Measurements from ENCODE around the gene TMEM245.
"Not testable (repeated sequence)": the region's sequence is repeated elsewhere in the genome, so short reads cannot be mapped to it uniquely, and the experiment has no call there.

Gene TMEM245

DNA sequence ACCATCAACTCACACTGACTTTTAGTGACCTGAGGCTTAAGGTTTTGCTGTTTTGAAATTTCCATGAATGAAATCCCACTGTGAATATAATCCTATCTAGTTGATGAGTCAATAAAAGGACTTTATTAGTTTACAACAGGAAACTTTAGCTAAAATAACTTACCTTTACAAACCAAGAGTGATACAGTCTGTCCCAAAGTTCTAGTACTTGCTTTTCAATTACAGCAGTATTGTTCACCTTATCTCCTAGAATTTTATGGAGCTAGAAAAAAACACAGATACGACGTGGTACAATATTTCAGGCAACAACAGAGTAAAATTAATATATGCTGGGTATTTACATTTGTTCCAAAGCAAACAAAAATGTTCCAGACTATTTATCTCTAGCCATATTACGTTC is 59.6 kb downstream of the TMEM245 start:
- no peak for DNase-seq

DNA sequence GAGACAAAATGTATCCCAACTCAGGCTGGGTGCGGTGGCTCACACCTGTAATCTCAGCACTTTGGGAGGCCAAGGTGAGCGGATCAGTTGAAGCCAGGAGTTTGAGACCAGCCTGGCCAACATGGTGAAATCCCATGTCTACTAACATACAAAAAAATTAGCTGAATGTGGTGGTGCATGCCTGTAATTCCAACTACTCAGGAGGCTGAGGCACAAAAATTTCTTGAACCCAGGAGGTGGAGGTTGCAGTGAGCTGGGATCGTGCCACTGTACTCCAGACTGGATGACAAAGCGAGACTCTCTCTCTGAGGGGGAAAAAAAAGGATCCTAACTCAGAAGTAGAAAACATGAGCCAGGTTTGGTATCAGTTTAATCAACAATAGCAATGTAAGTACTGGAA is 66.6 kb downstream of the TMEM245 start:
- not testable (repeated sequence) for DNase-seq

DNA sequence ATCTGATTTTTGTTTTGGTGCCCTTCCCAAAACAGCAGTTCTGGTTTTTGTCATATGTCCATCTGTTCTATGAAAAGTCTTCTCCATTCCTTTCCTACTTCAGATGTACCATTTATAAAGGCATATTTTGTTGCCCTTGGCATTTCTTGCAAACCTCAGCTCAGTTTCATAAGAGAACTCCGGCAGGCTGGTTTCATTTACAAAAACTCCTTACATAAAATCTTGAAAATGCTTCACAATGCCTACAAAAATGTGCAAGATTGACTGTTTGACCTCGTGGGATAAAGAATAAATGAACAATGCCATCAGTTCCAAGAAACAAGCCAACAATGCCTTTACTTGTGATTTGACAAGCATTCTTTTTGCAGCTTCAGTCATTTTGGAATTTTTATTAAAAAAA is 67.3 kb downstream of the TMEM245 start:
- no peak for DNase-seq

DNA sequence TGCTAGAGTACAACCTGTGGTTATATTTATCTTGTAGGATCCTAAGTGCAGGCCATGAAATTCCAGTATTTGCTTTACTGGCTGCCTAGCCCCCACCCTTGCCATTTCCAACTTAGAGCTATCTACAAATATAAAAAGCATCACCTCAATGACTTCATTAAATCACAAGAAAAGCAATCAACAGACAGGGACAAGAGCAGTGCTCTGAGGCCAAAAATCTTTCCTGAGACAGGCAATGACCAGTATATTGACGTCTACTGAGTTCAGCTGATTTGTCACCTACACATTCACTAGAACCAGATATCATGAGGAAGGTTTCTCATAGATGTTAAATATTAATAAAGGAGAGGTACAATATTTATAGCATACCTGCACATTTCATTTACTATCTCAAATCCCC is 68.0 kb downstream of the TMEM245 start:
- DNase-seq: no peak

DNA sequence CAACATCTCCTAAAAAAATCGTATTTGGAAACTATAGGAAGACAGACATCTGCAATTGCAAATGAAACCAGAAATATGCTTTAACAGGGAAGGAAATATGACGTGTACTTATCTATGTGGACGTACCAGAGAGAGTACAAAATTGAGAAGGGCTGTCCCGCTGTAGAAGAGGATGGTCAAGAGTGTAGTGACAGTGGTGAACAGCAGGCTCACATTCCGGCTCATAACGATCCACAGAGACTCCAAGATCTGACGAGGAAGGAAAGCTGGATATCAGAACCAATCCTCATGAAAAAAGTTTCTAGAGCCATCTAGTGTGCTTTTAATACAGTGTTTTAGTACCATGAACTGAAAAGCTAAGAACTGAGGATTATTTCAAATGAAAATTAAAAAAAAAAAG is 69.3 kb downstream of the TMEM245 start:
- DNase-seq: no peak

DNA sequence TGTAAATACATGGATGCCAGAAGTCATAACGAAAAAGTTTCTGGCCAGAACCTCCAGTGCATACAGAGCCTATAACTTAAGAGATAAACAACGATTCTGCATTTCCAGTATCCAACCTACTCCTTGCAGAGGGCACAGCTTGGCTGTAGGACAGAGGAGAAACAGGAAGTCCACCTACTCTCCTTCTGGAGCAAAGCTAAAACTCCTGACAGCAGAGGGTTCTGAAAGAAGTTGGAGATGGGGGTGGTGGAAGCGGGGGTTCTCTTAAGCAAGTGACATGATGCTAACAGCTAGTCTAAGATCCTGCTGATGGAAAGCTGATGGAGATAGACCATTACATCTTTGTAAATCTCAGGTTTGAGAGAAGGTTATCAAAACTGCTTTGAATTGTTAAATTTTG is 70.9 kb downstream of the TMEM245 start:
- DNase-seq: no peak

DNA sequence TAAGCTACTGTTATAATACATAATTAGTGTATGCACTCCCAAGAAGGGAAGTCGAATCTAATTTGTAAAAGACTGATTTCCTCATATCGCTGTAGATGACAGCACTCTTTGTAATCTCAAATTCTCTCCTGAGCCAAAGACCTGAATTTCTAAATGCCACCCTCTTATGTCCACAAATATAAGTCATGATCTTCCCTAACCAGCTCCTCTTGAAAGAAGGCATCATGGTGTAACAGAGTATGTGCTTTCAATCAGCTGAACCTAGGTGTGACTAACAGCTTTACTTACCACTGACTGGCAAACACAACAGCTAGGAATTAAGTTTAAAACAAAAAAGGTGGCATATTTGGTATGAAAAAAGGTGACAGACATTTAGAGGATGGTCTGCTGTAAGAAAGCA is 72.5 kb downstream of the TMEM245 start:
- no peak for DNase-seq

DNA sequence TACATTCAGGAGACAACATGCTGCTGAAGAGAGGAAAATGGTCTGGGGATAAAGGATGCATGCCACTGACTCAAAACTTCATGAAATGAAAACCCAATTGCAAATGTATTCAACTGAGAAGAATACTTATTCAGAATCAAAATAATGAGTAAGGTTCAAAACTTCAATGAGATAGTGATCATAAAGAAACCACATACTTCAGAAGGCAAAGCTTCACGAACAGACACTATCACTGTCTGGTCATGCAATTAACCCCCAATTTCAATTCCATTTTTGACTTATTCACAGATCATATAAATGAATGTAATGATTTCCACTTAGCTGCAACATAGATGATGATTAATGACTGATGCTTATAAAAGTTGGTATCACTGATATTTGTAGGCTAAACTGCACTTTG is 73.4 kb downstream of the TMEM245 start:
- DNase-seq: no peak

DNA sequence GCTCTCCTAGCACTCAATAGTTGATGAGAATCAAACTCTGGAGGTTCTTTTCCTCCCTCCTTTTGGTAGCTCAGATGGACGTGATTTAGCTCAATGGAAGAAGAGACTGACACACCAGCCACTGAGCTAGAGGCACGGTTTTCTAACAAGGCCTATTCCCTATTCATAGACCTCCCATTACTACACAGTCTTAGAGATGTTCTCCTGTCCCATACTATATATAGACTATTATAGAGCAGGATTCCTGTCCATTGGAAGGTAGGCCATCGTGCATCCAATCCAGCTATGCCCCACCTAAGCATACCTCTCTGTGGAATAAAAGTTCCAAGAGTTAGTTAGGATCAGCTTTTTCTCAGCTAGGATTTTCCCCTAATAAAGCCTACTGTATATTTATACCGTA is 76.2 kb downstream of the TMEM245 start:
- no peak for DNase-seq

DNA sequence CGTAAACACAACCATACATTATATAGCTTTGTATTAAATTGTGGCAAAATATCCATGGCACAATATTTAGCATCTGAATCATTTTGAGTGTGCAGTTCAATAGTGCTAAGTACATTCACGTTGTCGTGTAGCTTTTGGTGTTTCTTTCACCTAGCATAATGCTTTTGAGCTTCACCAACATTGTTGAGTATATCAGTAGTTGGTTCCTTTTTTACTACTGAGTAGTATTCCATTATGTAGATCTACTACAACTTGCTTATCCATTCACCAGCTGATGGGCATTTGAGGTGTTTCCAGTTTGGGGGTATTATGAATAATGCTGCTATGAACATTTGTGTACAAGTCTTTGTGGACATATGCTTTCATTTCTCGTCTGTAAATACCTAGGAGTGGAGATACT is 79.2 kb downstream of the TMEM245 start:
- no peak for DNase-seq

DNA sequence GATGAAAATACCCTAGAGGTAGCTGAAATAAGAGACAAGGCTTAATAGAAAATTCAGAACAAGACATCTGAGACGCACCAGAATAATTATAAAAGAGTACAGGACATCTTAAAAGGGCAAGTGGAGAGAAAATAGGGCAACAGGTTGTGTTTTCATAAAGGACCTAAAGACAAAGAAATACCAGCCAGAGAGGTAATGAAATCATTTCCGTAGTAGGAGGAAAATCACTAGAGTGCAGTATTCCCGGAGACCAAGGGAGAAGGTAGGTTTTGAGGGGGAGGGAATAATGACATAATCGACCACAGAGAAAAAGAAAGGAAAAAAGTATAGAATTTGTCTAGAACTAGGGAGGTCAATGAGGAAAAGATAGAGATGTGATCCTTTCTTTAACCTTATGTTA is 80.2 kb downstream of the TMEM245 start:
- DNase-seq: no peak

DNA sequence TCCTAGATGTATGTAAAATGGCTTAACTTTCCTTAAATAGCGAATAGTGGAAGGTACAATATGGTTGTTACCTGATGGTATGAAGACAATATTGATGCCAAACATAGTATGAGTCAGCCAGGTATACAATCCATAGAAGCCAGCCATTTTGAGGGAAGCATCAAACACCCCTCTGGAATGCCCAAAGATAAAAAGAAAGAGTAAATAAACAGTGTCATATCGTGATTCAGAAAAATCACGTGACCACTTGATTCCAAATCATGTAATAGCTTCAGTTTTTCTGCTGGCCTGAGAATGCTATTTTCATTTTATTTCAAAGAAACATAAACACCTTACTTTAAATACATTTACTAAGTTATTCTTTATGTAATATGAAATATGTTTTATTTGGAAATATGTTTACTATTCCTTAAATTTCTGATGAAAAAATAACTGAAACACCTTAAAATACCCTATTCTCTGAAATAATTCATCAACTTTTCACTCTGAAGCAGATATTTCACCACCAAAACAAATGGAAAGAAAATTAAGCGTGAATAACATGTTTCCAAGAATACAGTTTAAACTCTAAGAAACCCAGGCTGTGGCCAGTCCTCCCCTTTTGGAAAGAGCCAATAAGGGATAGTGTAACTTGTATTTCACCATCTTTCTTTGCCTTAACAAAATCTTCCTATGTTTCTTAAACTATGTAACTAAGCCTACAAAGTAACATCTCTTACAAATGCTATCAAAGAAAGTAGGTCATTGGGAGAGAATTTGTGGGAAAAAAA is 81.6 kb downstream of the TMEM245 start:
- DNase-seq: peak; percentile 43

DNA sequence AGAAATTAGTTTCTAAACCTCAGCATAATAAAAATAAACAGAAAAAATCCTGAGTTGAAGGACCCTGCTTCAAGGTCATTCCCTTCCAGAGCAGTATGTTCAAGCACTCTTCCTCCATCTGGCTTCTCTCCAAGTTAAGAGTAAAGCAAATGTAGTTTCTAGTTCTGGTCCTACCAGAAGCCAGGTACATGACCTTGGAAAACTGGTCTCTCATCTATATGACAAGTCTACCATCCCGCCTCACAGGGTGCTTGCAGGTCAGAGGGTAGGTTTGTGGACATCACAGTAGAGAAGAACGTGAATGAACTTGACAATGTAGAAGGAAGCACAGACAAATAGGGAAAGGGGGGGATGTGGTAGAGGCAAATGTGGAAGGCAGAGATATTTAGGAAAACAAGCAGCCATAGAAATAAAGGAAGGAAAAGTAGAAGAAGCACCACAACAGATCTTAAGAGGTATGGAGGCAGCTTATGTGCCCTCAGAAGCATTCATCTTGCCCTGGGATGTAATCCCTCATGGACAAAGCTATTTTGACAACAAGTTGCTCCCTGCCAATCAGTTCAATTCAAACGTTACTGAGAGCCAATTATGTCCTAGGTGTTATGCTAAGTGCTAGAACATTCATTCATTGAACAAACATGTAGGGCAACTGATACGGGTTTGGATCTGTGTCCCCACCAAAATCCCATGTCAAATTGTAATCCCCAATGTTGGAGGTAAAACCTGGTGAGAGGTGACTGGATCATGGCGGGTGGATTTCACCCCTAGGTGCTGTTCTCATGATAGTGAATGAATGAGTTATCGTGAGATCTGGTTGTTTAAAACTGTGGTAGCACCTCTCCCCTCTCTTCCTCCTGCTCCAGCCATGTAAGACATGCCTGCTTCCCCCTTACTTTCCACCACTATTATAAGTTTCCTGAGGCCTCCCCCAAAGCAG is 82.7 kb downstream of the TMEM245 start:
- DNase-seq: no peak

DNA sequence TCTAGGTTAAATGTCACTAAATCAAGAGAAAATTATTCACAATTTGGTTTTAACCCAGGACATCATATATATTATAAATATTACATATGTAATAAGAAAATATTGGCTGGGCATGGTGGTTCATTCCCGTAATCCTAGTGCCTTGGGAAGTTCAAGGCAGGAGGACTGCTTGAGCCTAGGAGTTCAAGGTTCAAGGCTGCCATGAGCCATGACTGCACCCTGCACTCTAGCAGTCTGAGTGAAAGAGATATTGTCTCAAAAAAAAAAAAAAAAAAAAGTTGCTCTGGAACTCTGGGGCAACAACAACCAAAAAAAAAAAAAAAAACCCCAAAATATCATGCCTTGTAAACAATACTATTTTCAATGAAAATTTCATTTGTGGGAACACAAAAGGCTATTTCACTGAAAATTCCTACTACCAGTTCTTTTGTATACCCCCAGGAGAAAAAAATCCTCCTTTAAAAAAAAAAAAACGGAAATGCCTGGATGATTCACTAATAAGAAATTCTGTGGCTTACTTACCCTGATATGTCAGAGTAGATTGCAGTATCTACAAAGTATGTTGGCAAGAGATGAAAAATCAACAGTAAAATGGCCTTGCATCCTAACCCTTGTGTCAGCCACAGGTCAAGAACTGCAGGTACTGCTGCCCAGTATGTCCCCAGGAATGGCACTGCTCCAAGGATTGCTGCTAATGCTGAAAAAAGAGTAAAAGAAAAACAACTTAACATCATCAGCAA is 83.9 kb downstream of the TMEM245 start:
- DNase-seq: peak; percentile 44

DNA sequence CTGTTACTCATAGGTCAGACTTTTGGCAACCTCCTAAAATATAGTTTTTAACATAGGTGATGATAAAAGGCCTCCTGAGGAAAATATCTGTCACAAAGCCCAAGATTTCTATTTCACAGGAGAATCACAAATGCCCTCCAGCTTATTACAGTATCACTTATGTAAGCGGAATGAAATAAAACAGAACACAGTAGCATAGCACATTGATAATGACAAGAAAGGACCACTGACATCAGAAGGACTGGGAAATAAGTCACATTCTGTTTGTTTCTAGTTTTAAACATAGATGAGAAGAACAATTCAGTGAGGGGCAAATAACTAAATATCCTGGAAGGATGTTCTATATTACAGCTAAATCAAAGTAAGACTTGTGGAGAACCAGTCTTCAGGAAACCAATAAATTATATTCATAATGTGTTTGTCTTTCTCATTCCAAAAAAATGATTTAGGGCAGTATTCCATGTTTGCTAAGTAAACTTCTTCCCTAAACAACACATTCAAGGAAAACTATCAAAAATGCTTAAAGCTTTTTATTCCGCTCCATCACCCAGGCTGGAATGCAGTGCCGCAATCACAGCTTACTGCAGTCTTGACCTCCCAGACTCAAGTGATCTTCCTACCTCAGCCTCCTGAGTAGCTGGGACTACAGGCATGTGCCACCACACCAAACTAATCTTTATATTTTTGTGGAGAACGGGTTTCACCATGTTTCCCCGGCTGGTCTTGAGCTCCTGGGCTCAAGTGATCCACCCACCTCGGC is 85.6 kb downstream of the TMEM245 start:
- no peak for DNase-seq

DNA sequence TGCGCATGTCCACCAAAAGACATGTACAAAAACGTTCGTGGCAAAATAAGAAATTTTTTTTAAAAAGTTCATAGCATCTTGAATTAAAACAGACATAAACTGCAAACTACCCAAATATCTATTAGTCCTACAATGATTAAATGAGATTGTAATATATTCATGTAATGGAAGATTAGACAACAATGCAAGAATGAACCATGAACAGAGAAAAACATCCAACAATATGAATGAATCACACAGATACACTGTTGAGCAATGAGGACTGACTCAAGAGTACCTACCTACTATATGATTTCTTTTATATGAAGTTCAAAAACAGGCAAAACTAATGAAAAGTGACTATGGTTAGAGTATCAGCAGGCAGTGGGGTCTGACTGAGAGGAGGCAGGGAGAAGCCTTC is 88.5 kb downstream of the TMEM245 start:
- no peak for DNase-seq

DNA sequence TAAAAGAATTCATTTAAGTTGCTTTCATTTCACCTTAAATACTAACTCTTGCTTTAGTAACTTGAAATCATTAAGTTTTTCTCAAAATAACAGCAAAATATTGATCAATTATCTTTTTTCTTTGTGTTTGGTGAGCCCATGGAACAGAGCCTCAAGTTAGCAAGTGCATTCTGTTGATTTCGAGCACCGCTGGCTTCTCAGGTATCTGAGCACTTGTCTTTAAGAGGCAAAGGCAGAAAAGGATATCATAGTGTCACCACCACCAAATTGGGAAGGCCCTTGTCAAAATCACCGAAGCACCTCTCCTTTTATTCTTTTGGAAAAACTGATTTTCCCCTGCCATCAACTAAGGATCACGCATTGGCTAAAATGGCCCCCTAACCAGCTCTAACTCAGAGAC is 89.3 kb downstream of the TMEM245 start:
- DNase-seq: no peak

DNA sequence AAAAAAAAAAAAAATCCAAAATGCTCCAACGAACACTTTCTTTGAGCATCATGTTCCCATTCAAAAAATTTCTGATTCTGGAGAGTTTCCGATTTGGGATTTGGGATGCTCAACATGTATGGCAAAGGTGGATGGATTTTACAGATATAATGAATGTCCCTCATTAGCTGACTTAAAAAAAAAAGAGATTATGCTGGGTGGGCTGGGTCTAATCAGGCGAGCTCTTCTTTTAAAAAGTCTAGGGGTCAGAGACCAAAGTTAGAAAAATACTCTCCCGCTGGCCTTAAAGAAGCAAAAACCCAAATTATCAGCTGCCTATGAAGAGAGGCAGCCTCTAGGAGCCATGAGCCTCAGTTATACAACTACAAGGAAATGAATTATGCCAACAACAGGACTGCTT is 91.3 kb downstream of the TMEM245 start:
- DNase-seq: no peak

DNA sequence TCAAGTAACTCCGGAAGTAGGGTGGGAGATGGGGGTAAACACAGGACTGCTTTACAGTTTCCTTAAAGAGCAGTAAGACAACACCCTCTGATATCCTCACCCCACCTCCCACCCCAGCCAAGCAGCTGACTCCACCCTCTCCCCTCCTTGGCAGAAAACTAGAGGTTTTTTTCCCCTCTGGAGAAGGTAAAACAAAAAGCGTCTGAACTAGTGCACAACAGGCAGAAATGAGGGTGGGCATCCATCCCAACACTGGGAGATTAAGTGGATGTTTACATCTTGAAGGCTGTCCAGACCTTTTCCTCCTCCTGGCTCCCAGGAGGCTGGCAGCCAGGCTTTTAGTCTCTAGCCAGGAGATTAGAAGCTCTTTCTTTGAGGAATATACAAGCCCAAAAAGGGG is 92.6 kb downstream of the TMEM245 start:
- no peak for DNase-seq

DNA sequence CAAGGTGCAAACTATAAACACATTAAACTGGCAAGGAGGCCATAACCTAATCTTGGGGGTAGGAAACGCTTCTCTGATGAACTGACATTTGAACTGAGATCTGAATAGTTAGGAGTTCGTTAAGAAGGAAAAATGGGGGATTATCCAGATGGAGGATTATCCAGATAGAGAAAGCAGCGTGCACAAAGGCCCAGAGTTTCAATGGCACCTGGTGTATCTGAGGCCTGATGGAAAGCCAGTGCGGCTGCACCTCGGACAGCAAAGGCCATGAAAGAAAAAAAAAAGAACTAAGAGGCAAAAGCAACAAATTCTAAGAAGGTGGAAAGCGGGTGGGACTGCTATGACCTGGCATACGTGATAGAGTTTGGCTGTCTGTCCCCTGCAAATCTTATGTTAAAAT is 93.4 kb downstream of the TMEM245 start:
- DNase-seq: no peak

DNA sequence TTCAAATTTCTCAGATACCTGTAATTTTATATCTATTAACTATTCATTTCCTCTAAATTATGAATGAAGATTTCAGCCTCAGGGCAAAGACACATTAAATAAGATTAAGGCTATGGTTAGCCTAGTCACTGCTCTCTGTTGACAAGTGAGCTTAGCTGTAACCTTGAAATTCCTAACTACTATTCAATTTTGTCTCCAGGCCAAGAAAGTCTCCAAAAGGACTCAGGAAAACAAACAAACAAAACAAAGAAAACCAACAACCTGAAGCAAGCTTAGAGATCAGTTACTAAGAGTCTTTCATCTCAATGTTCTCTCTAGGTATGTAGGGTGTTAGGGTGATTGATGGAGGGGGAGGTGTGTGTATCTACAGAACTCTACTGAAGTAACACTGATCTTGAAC is 96.9 kb downstream of the TMEM245 start:
- no peak for DNase-seq

DNA sequence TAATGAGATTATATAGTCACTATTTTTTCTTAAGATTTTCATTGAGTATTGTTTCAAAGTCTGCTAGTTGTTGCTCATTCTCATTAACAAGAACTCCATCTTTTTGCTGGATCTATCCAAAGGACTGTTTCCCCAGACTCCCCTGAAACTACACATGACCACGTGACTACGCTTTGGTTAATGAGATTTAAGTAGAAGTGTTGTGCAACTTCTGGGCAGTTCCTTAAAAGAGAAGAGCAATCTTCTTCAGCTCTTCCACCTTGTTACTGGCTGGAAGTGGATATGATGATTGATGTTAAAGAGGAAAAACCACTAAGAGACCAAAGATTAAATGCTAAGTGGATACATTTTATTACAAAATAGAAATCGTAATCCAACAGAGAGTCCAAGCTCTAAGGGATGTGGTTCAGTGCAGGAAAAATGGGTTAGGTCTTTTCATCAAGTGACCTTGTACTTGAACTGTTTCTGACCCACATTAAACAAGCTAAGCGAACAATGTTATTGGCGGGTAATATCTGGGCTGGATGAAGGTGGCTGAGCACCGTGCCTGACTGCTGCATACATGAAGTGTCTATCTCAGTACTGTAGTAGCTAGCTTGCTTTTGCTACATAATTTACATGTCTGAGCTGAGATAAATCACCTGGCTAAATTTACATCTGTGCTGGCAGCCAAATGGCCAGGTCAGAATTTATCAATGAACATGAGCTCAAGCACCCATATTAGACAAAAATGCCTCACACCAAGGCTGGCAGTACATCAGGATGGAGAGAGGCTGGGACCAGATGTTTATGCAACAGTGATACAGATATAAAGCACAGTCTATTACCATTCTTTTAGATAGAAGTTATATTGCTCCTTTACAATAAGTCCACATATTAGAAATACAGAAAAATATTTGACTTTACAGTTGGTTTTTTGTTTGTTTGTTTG is 98.9 kb downstream of the TMEM245 start:
- peak; percentile 22 for DNase-seq
